Karpas-422 (cell line): Measurements from ENCODE around the gene MBD3L1. TPM values are rescaled to one million over a fixed set of nuclear protein-coding genes. Genes with fewer than 3 reads are reported as not detected.

Source experiments
- DNase-seq: peaks from one replicate; pipeline ENCODE4 v3.0.0-alpha.2; 2015
- H2AFZ ChIP-seq: fragments of 200-600 bp; sonication (generic); 2 replicates; pipeline ENCODE4 v1.6.1; 2014; ENCODE audit warnings: antibody characterized with exemption, low read length, mixed read lengths
- H3K27ac ChIP-seq: fragments of 200-600 bp; sonication (generic); 2 replicates; pipeline ENCODE4 v1.5.1; 2014; ENCODE audit warnings: mild to moderate bottlenecking, low read length, moderate library complexity
- H3K27me3 ChIP-seq: fragments of 200-600 bp; sonication (generic); 2 replicates; pipeline ENCODE4 v1.6.1; 2014; ENCODE audit warnings: low read length, mixed read lengths
- H3K36me3 ChIP-seq: fragments of 200-600 bp; sonication (generic); 2 replicates; pipeline ENCODE4 v1.6.1; 2014; ENCODE audit warnings: low read length, mixed read lengths; ENCODE audit not compliant: insufficient read depth
- H3K4me1 ChIP-seq: fragments of 200-600 bp; sonication (generic); 2 replicates; pipeline ENCODE4 v1.6.1; 2014; ENCODE audit warnings: mild to moderate bottlenecking, low read length, mixed read lengths
- H3K4me2 ChIP-seq: fragments of 200-600 bp; sonication (generic); 2 replicates; pipeline ENCODE4 v1.6.1; 2014; ENCODE audit warnings: low read length, low read depth, mild to moderate bottlenecking; ENCODE audit not compliant: poor library complexity, severe bottlenecking
- H3K4me3 ChIP-seq: fragments of 200-600 bp; sonication (generic); 2 replicates; pipeline ENCODE4 v1.5.1; 2014; ENCODE audit warnings: mild to moderate bottlenecking, antibody characterized with exemption, low read length, mixed read lengths
- H3K79me2 ChIP-seq: fragments of 200-600 bp; sonication (generic); 2 replicates; pipeline ENCODE4 v1.6.1; 2014; ENCODE audit warnings: mild to moderate bottlenecking, low read length, mixed read lengths
- H3K9ac ChIP-seq: fragments of 200-600 bp; sonication (generic); 2 replicates; pipeline ENCODE4 v1.6.0; 2014; ENCODE audit warnings: low read length
- H3K9me2 ChIP-seq: fragments of 200-600 bp; sonication (generic), shearing (Covaris generic); replicated peaks from 2 replicates; pipeline ENCODE4 v1.6.0; 2014; ENCODE audit warnings: mild to moderate bottlenecking, low read length, moderate library complexity; ENCODE audit not compliant: insufficient read depth
- H3K9me3 ChIP-seq: fragments of 300-700, 200-600 bp; sonication (generic); 2 replicates; pipeline ENCODE4 v1.6.1; 2014; ENCODE audit warnings: low read length, mixed read lengths
- H4K20me1 ChIP-seq: fragments of 200-600 bp; sonication (generic); 2 replicates; pipeline ENCODE4 v1.6.1; 2014; ENCODE audit warnings: mild to moderate bottlenecking, antibody characterized with exemption, low read length, low read depth; ENCODE audit not compliant: insufficient read depth
- total RNA-seq: library from RNA; depleted of rRNA; stranded (reverse); fragments of >200 nt; shearing (Covaris generic); gene quantifications from 2 replicates; pipeline ENCODE4 v1.2.3, GENCODE V29; 2014; ENCODE audit warnings: low replicate concordance

MBD3L1 gene
- total RNA-seq, 1 experiment from 2014 or later = not detected

GRCh38 chr19:8849232-8849631 is 17.1 kb downstream of the MBD3L1 start:
- no peak overlapping the region for H3K4me2 ChIP-seq
- H3K4me1 ChIP-seq = no peaks in the 10 kb centered on the region
- no peak overlapping the region for H3K9ac ChIP-seq
- no peaks in the 10 kb centered on the region for H4K20me1 ChIP-seq
- no peak overlapping the region for H3K27ac ChIP-seq
- H2AFZ ChIP-seq = no peak overlapping the region
- no peaks in the 10 kb centered on the region for H3K9me2 ChIP-seq
- DNase-seq = no peak
- H3K36me3 ChIP-seq = no peaks in the 10 kb centered on the region
- H3K9me3 ChIP-seq = no peaks in the 10 kb centered on the region
- H3K27me3 ChIP-seq = no peaks in the 10 kb centered on the region
- no peaks in the 10 kb centered on the region for H3K79me2 ChIP-seq
- no peak overlapping the region for H3K4me3 ChIP-seq

GRCh38 chr19:8850488-8850887 is 18.3 kb downstream of the MBD3L1 start:
- Histone ChIP-seq H3K4me1 (no peaks in the 10 kb centered on the region), H3K4me2 (no peak overlapping the region), H3K36me3 (no peaks in the 10 kb centered on the region), H3K9me3 (no peaks in the 10 kb centered on the region), H4K20me1 (no peaks in the 10 kb centered on the region), H3K27ac (no peak overlapping the region), H2AFZ (no peak overlapping the region), H3K79me2 (no peaks in the 10 kb centered on the region), H3K9ac (no peak overlapping the region), H3K9me2 (no peaks in the 10 kb centered on the region), H3K4me3 (no peak overlapping the region), H3K27me3 (no peaks in the 10 kb centered on the region)
- DNase-seq = no peak

- no peak overlapping the region for H3K9ac ChIP-seq
- H3K27ac ChIP-seq = no peak overlapping the region
- H3K36me3 ChIP-seq = no peaks in the 10 kb centered on the region
- no peak for DNase-seq
- no peak overlapping the region for H2AFZ ChIP-seq
- no peak overlapping the region for H3K4me3 ChIP-seq
- no peaks in the 10 kb centered on the region for H3K79me2 ChIP-seq
- no peak overlapping the region for H3K4me2 ChIP-seq
- no peaks in the 10 kb centered on the region for H3K27me3 ChIP-seq
- no peaks in the 10 kb centered on the region for H3K4me1 ChIP-seq
- no peaks in the 10 kb centered on the region for H3K9me2 ChIP-seq
- no peaks in the 10 kb centered on the region for H3K9me3 ChIP-seq
- no peaks in the 10 kb centered on the region for H4K20me1 ChIP-seq
Observed at GRCh38 chr19:8858260-8858659, 26.1 kb downstream of the MBD3L1 start.

- Histone ChIP-seq H4K20me1 (no peaks in the 10 kb centered on the region), H3K79me2 (no peaks in the 10 kb centered on the region), H3K9ac (no peak overlapping the region), H3K9me3 (no peaks in the 10 kb centered on the region), H3K4me3 (no peak overlapping the region), H3K36me3 (no peaks in the 10 kb centered on the region), H3K27ac (no peak overlapping the region), H3K27me3 (no peaks in the 10 kb centered on the region), H3K4me1 (no peaks in the 10 kb centered on the region), H2AFZ (no peak overlapping the region), H3K9me2 (no peaks in the 10 kb centered on the region), H3K4me2 (no peak overlapping the region)
- DNase-seq = no peak
Observed at GRCh38 chr19:8866344-8866743, 34.2 kb downstream of the MBD3L1 start.

- Histone ChIP-seq H3K9ac (no peak overlapping the region), H3K36me3 (no peaks in the 10 kb centered on the region), H3K9me2 (no peaks in the 10 kb centered on the region; the same call in 1 of the 2 replicates), H3K9me3 (no peaks in the 10 kb centered on the region), H3K79me2 (no peaks in the 10 kb centered on the region), H3K4me3 (no peak overlapping the region), H3K27ac (no peak overlapping the region), H3K27me3 (no peaks in the 10 kb centered on the region), H4K20me1 (no peaks in the 10 kb centered on the region), H2AFZ (no peak overlapping the region), H3K4me1 (no peaks in the 10 kb centered on the region), H3K4me2 (no peak overlapping the region)
- DNase-seq = peak; percentile 60
Observed at GRCh38 chr19:8877854-8878705, 45.9 kb downstream of the MBD3L1 start.

GRCh38 chr19:8880868-8881488 is 48.8 kb downstream of the MBD3L1 start:
- Histone ChIP-seq H3K4me1 (no peaks in the 10 kb centered on the region), H2AFZ (no peak overlapping the region), H3K9ac (no peak overlapping the region)

GRCh38 chr19:8881512-8881911 is 49.3 kb downstream of the MBD3L1 start:
- Histone ChIP-seq H3K9ac (no peak overlapping the region), H3K36me3 (no peaks in the 10 kb centered on the region), H3K9me2 (no peaks in the 10 kb centered on the region; the same call in 1 of the 2 replicates), H3K4me2 (no peak overlapping the region), H3K4me1 (no peaks in the 10 kb centered on the region), H3K27me3 (no peaks in the 10 kb centered on the region), H3K9me3 (no peaks in the 10 kb centered on the region), H3K79me2 (no peaks in the 10 kb centered on the region), H3K4me3 (no peak overlapping the region), H2AFZ (no peak overlapping the region), H3K27ac (no peak overlapping the region), H4K20me1 (no peaks in the 10 kb centered on the region)
- no peak for DNase-seq

More at GRCh38 chr19:8880868-8881488, 48.8 kb downstream of the MBD3L1 start:
- no peaks in the 10 kb centered on the region for H3K36me3 ChIP-seq
- no peaks in the 10 kb centered on the region; the same call in 1 of the 2 replicates for H3K9me2 ChIP-seq
- no peaks in the 10 kb centered on the region for H3K79me2 ChIP-seq
- H4K20me1 ChIP-seq = no peaks in the 10 kb centered on the region
- no peak overlapping the region for H3K4me2 ChIP-seq
- H3K27ac ChIP-seq = no peak overlapping the region
- no peaks in the 10 kb centered on the region for H3K9me3 ChIP-seq
- DNase-seq = no peak
- H3K27me3 ChIP-seq = no peaks in the 10 kb centered on the region
- H3K4me3 ChIP-seq = no peak overlapping the region

GRCh38 chr19:8884416-8884815 is 52.2 kb downstream of the MBD3L1 start:
- Histone ChIP-seq H4K20me1 (no peaks in the 10 kb centered on the region), H3K4me3 (no peak overlapping the region), H3K9ac (no peak overlapping the region), H3K36me3 (no peaks in the 10 kb centered on the region), H3K9me3 (no peaks in the 10 kb centered on the region), H3K4me2 (no peak overlapping the region), H3K27ac (no peak overlapping the region), H3K4me1 (no peaks in the 10 kb centered on the region), H2AFZ (no peak overlapping the region), H3K79me2 (no peaks in the 10 kb centered on the region), H3K27me3 (no peaks in the 10 kb centered on the region), H3K9me2 (no peaks in the 10 kb centered on the region)
- no peak for DNase-seq
